Gastrocnemius medialis (tissue), 4 donors: ENCODE measurements around the gene CLASP1.

Source experiments
- CTCF ChIP-seq, 5 experiments: fragments of 450-650 bp in 3 of 5; fragments of 200-600 bp in 2 of 5; sonication (generic) in 2 of 5; IDR thresholded peaks in 4 of 5; conservative IDR thresholded peaks in 1 of 5; 1 replicate in 4 of 5; 2 replicates in 1 of 5; pipeline ENCODE4 v1.5.1; 2016 to 2019; ENCODE audit warnings: antibody characterized with exemption in 5 of 5, mild to moderate bottlenecking in 3 of 5, moderate library complexity in 3 of 5
- POLR2A ChIP-seq, 2 donors: fragments of 450-650 bp; IDR thresholded peaks; one replicate each; pipeline ENCODE4 v1.6.1; 2017; ENCODE audit warnings: antibody characterized with exemption in 2 of 2, mild to moderate bottlenecking in 2 of 2, moderate library complexity in 2 of 2

GRCh38 chr2:121489284-121489683, 160.0 kb downstream of the CLASP1 start:
- TF ChIP-seq POLR2A (IDR thresholded peaks at IDR 0.05), result no peak
- TF ChIP-seq CTCF (IDR thresholded peaks at IDR 0.05 in 4 of 5, conservative IDR thresholded peaks at IDR 0.05 in 1 of 5), result no peak
